ENCODE measurements around the gene TJP1. TPM values are rescaled to one million over a fixed set of nuclear protein-coding genes. Genes with fewer than 3 reads are reported as not detected.
A peak's percentile ranks its signal among the peaks of the same experiment; 100 is the strongest.

TJP1 gene
- total and polyA plus RNA-seq, 12 donors = 15.0 to 68.3 (median 50.1) TPM

GRCh38 chr15:29695489-29696167 is 126.6 kb downstream of the TJP1 start:
- Histone ChIP-seq H3K36me3 (replicated peaks in 1 of 2) (peaks cover 1 to 2% of the 10 kb centered on the region in 2 donors), H3K9me3 (replicated peaks in 1 of 3) (no peaks in the 10 kb centered on the region), H3K4me3 (no peak overlapping the region), H3K27me3 (no peaks in the 10 kb centered on the region), H3K4me1 (replicated peaks in 1 of 2) (no peaks in the 10 kb centered on the region), H3K27ac (no peak overlapping the region)
- intact Hi-C loops (cut with DNase I) = no loop called here
- no peak for DNase-seq
- TF ChIP-seq, protein P1, sequence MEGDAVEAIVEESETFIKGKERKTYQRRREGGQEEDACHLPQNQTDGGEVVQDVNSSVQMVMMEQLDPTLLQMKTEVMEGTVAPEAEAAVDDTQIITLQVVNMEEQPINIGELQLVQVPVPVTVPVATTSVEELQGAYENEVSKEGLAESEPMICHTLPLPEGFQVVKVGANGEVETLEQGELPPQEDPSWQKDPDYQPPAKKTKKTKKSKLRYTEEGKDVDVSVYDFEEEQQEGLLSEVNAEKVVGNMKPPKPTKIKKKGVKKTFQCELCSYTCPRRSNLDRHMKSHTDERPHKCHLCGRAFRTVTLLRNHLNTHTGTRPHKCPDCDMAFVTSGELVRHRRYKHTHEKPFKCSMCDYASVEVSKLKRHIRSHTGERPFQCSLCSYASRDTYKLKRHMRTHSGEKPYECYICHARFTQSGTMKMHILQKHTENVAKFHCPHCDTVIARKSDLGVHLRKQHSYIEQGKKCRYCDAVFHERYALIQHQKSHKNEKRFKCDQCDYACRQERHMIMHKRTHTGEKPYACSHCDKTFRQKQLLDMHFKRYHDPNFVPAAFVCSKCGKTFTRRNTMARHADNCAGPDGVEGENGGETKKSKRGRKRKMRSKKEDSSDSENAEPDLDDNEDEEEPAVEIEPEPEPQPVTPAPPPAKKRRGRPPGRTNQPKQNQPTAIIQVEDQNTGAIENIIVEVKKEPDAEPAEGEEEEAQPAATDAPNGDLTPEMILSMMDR (IDR thresholded peaks at IDR 0.05) = no peak
- TF ChIP-seq POLR2A (IDR thresholded peaks at IDR 0.05) = no peak
- WGBS, 4 donors = 83 to 88% (median 85%) methylated on average over 7 of the region's 7 CpGs

GRCh38 chr15:29693225-29693624 is 129.0 kb downstream of the TJP1 start:
- H3K27ac ChIP-seq = no peak overlapping the region
- H3K4me3 ChIP-seq = no peak overlapping the region
- no peaks in the 10 kb centered on the region for H3K27me3 ChIP-seq
- H3K9me3 ChIP-seq (replicated peaks in 1 of 3) = no peaks in the 10 kb centered on the region
- H3K4me1 ChIP-seq (replicated peaks in 1 of 2) = no peaks in the 10 kb centered on the region
- TF ChIP-seq POLR2A (IDR thresholded peaks at IDR 0.05) = no peak
- TF ChIP-seq, protein P1 (IDR thresholded peaks at IDR 0.05) = no peak
- intact Hi-C loops (cut with DNase I) = no loop called here
- DNase-seq = peak in 1 of 7 donors; percentile 42
- peaks cover 0 to 2% of the 10 kb centered on the region in 2 donors for H3K36me3 ChIP-seq (replicated peaks in 1 of 2)
- WGBS, 4 donors = 92 to 98% (median 94%) methylated on average over 7 of the region's 7 CpGs

GRCh38 chr15:29692527-29692926 is 129.7 kb downstream of the TJP1 start:
- no peaks in the 10 kb centered on the region for H3K4me1 ChIP-seq (replicated peaks in 1 of 2)
- peaks cover 0 to 2% of the 10 kb centered on the region in 2 donors for H3K36me3 ChIP-seq (replicated peaks in 1 of 2)
- 43 to 63% (median 50%) methylated on average over 2 of the region's 2 CpGs for WGBS, 4 donors
- no peaks in the 10 kb centered on the region for H3K27me3 ChIP-seq
- DNase-seq = no peak
- H3K9me3 ChIP-seq (replicated peaks in 1 of 3) = no peaks in the 10 kb centered on the region
- TF ChIP-seq, protein P1 (IDR thresholded peaks at IDR 0.05) = peak in 4 of 6 experiments; percentile 15 to 27 (median 20)
- TF ChIP-seq POLR2A (IDR thresholded peaks at IDR 0.05) = no peak
- no peak overlapping the region for H3K27ac ChIP-seq
- intact Hi-C loops (cut with DNase I) = no loop called here
- H3K4me3 ChIP-seq = no peak overlapping the region

DNA sequence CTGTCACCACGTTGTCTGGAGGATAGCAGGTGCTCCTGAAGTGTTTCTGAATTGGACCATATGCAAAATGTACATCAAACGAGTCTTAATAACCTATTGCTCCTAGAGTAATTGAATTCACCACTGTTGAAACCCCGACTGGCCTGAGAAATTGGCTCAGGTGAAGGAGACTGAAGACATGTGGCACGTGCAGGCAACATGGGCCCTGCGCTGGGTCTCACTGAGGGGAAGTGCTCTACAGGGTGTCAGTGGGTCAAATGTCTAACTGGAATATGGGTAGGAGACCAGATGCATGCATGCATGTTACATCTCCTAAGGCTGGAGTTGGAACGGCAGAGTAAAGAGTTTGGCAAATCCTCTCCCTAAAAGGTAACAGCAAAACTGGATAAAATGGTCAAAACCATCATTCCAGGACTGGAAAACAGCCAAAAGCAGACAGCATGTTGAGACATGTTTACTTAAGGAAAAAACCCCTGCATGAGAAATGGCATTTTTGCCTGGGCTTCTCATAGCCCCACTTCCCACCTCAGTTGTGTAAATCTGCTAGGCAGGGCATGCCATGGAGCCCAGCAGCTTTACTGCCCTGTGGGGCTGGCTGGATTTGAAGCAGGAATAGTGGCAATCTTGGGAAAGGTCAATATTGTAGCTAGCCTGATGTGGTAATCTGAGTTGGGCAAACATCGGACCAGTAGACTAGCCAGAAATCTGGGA is 131.3 kb downstream of the TJP1 start:
- Histone ChIP-seq H3K4me1 (replicated peaks in 1 of 2) (no peaks in the 10 kb centered on the region), H3K27me3 (no peaks in the 10 kb centered on the region), H3K27ac (no peak overlapping the region), H3K4me3 (no peak overlapping the region), H3K9me3 (replicated peaks in 1 of 3) (no peaks in the 10 kb centered on the region), H3K36me3 (replicated peaks in 1 of 2) (peaks cover 0 to 2% of the 10 kb centered on the region in 2 donors)
- no peak for DNase-seq
- WGBS, 4 donors = 67 to 74% (median 72%) methylated on average over 7 of the region's 7 CpGs
- intact Hi-C loops (cut with DNase I) = no loop called here
- no peak for TF ChIP-seq POLR2A (IDR thresholded peaks at IDR 0.05)
- TF ChIP-seq, protein P1 (IDR thresholded peaks at IDR 0.05) = no peak
